GM23248 (cell line): ENCODE results near the gene RAB27A. TPM values are rescaled to one million over a fixed set of nuclear protein-coding genes. Genes with fewer than 3 reads are reported as not detected.

ENCODE experiments used
- DNase-seq: peaks from one replicate; pipeline ENCODE4 v3.0.0-alpha.2; 2015
- H2AFZ ChIP-seq: fragments of 200-600 bp; sonication (generic); 2 replicates; pipeline ENCODE4 v1.6.1; 2016; ENCODE audit warnings: antibody characterized with exemption
- H3F3A ChIP-seq: fragments of 200-600 bp; sonication (generic); 2 replicates; pipeline ENCODE4 v1.6.1; 2016; ENCODE audit warnings: mild to moderate bottlenecking, antibody characterized with exemption, mixed run types; ENCODE audit not compliant: insufficient read depth
- H3K27ac ChIP-seq: fragments of 200-600 bp; sonication (generic); 2 replicates; pipeline ENCODE4 v1.5.1; 2016; ENCODE audit warnings: mild to moderate bottlenecking
- H3K27me3 ChIP-seq: fragments of 200-600 bp; sonication (generic); replicated peaks from 2 replicates; pipeline ENCODE4 v1.6.1; 2016; ENCODE audit warnings: mild to moderate bottlenecking; ENCODE audit not compliant: insufficient read depth
- H3K36me3 ChIP-seq: fragments of 200-600 bp; sonication (generic); 2 replicates; pipeline ENCODE4 v1.6.1; 2016; ENCODE audit warnings: low read depth, mild to moderate bottlenecking
- H3K4me1 ChIP-seq: fragments of 200-600 bp; sonication (generic); 2 replicates; pipeline ENCODE4 v1.6.1; 2016; ENCODE audit warnings: mild to moderate bottlenecking; ENCODE audit not compliant: insufficient read depth
- H3K4me2 ChIP-seq: fragments of 200-600 bp; sonication (generic); one replicate; pipeline ENCODE4 v1.6.1; 2016; ENCODE audit warnings: mild to moderate bottlenecking; ENCODE audit not compliant: unreplicated experiment
- H3K4me3 ChIP-seq: fragments of 200-600 bp; sonication (generic); 2 replicates; pipeline ENCODE4 v1.5.1; 2016; ENCODE audit warnings: mild to moderate bottlenecking
- H3K79me2 ChIP-seq: fragments of 200-600 bp; sonication (generic); 2 replicates; pipeline ENCODE4 v1.6.1; 2016; ENCODE audit warnings: mild to moderate bottlenecking; ENCODE audit not compliant: insufficient read depth
- H3K9ac ChIP-seq: fragments of 200-600 bp; sonication (generic); 2 replicates; pipeline ENCODE4 v1.6.1; 2016; ENCODE audit warnings: mild to moderate bottlenecking
- H3K9me2 ChIP-seq: fragments of 200-600 bp; sonication (generic); 2 replicates; pipeline ENCODE4 v1.6.1; 2016; ENCODE audit warnings: mixed run types, mild to moderate bottlenecking, moderate library complexity; ENCODE audit not compliant: insufficient read depth
- H3K9me3 ChIP-seq: fragments of 200-600 bp; sonication (generic); one replicate; pipeline ENCODE4 v1.6.1; 2017; ENCODE audit warnings: low read depth
- H4K20me1 ChIP-seq: fragments of 200-600 bp; sonication (generic); 2 replicates; pipeline ENCODE4 v1.6.0; 2016; ENCODE audit not compliant: insufficient read depth
- EZH2 ChIP-seq: fragments of 200-600 bp; sonication (generic); IDR thresholded peaks from 2 replicates; pipeline ENCODE4 v1.6.1; 2018; ENCODE audit warnings: antibody characterized with exemption, mild to moderate bottlenecking; ENCODE audit not compliant: insufficient read depth, poor library complexity, severe bottlenecking
- EZH2phosphoT487 ChIP-seq: fragments of 200-600 bp; sonication (generic); IDR thresholded peaks from 2 replicates; pipeline ENCODE4 v1.6.1; 2018; ENCODE audit warnings: antibody characterized with exemption, moderate library complexity, mild to moderate bottlenecking, low read depth; ENCODE audit not compliant: insufficient read depth
- WGBS, 2 experiments: methylation state at CpG; one replicate each; pipeline ENCODE4 v1.1.6; 2015 to 2017; ENCODE audit warnings: low lambda C conversion rate in 2 of 2, low coverage in 1 of 2; ENCODE audit errors: missing lambda C conversion rate in 2 of 2; 5-methylcytosine and 5-hydroxymethylcytosine counted together
- in situ Hi-C: fragments of 300-500 bp; cut with MboI; formaldehyde crosslinking; loops from 2 replicates; pipeline ENCODE4 v1.15.0; 2020
- polyA plus RNA-seq: library from polyadenylated mRNA; unstranded; fragments of >200 nt; fragmentation: Nextera tagmentation; extraction: Ambion mirVana; gene quantifications from 2 replicates; pipeline ENCODE4 v1.2.1, GENCODE V29; 2016
- total RNA-seq: library from RNA; depleted of rRNA; stranded (reverse); fragments of >200 nt; shearing (Covaris generic); gene quantifications from 2 replicates; pipeline ENCODE4 v1.2.3, GENCODE V29; 2014

RAB27A gene
- total and polyA plus RNA-seq, 2 experiments from 2014 or later, result 9.0 to 9.5 TPM

- no peaks in the 10 kb centered on the region for H3K9me3 ChIP-seq
- no peak overlapping the region for H3K9ac ChIP-seq
- in situ Hi-C loops, result loop anchor here (25.0 kb wide), 1 partner anchor 412 kb away; no protein-coding TSS in a partner anchor
- no peak for DNase-seq
- no peaks in the 10 kb centered on the region for H3K79me2 ChIP-seq
- peaks cover 22% of the 10 kb centered on the region for H3F3A ChIP-seq
- no peaks in the 10 kb centered on the region for H3K27me3 ChIP-seq
- TF ChIP-seq EZH2 (no peak), EZH2phosphoT487 (no peak)
- no peaks in the 10 kb centered on the region for H4K20me1 ChIP-seq
- H3K9me2 ChIP-seq, result no peaks in the 10 kb centered on the region
- 0 out of 2 replicates have a peak, but pooled peaks cover 5% of the 10 kb centered on the region for H3K36me3 ChIP-seq
- H3K4me2 ChIP-seq, result no peak overlapping the region
- H3K4me3 ChIP-seq, result no peak overlapping the region
- no peak overlapping the region for H3K27ac ChIP-seq
- H3K4me1 ChIP-seq, result peaks cover 16% of the 10 kb centered on the region
- no peak overlapping the region for H2AFZ ChIP-seq
These were observed 64.7 kb downstream of the RAB27A start for GRCh38 chr15:55224892-55225291.

- TF ChIP-seq EZH2 (no peak), EZH2phosphoT487 (no peak)
- in situ Hi-C loops, result loop anchor here (25.0 kb wide), 1 partner anchor 415 kb away; no protein-coding TSS in a partner anchor
- no peak overlapping the region for H3K9ac ChIP-seq
- H3K4me2 ChIP-seq, result no peak overlapping the region
- H3K27ac ChIP-seq, result no peak overlapping the region
- no peaks in the 10 kb centered on the region for H4K20me1 ChIP-seq
- DNase-seq, result no peak
- peaks cover 21% of the 10 kb centered on the region for H3F3A ChIP-seq
- no peak overlapping the region for H3K4me3 ChIP-seq
- H3K9me3 ChIP-seq, result no peaks in the 10 kb centered on the region
- H3K79me2 ChIP-seq, result no peaks in the 10 kb centered on the region
- H3K36me3 ChIP-seq, result 0 out of 2 replicates have a peak, but pooled peaks cover 5% of the 10 kb centered on the region
- H3K4me1 ChIP-seq, result peaks cover 19% of the 10 kb centered on the region
- no peaks in the 10 kb centered on the region for H3K9me2 ChIP-seq
- no peaks in the 10 kb centered on the region for H3K27me3 ChIP-seq
- no peak overlapping the region for H2AFZ ChIP-seq
These were observed 67.0 kb downstream of the RAB27A start for GRCh38 chr15:55222588-55222987.

- H3K4me2 ChIP-seq, result peak overlapping the region; percentile 89
- TF ChIP-seq EZH2 (no peak), EZH2phosphoT487 (no peak)
- H3K27me3 ChIP-seq, result no peaks in the 10 kb centered on the region
- 0 out of 2 replicates have a peak, but pooled peaks cover 5% of the 10 kb centered on the region for H3K36me3 ChIP-seq
- no peaks in the 10 kb centered on the region for H3K9me3 ChIP-seq
- H3K4me3 ChIP-seq, result peak overlapping the region; percentile 48
- H3K27ac ChIP-seq, result peak overlapping the region; percentile 94
- H3K9ac ChIP-seq, result peak overlapping the region; percentile 82
- peak overlapping the region; percentile 86 for H2AFZ ChIP-seq
- in situ Hi-C loops, result loop anchor here (25.0 kb wide), 1 partner anchor 416 kb away; no protein-coding TSS in a partner anchor
- H3F3A ChIP-seq, result peaks cover 21% of the 10 kb centered on the region
- peaks cover 19% of the 10 kb centered on the region for H3K4me1 ChIP-seq
- H3K9me2 ChIP-seq, result no peaks in the 10 kb centered on the region
- no peaks in the 10 kb centered on the region for H3K79me2 ChIP-seq
- H4K20me1 ChIP-seq, result no peaks in the 10 kb centered on the region
- 20 to 24% methylated on average over 6 of the region's 6 CpGs for WGBS, 2 experiments
- peak; percentile 95 for DNase-seq
These were observed 68.3 kb downstream of the RAB27A start for GRCh38 chr15:55221090-55222011.

GRCh38 chr15:55220606-55221005 lies 69.0 kb downstream of the RAB27A start:
- H2AFZ ChIP-seq, result peak overlapping the region; percentile 86
- no peaks in the 10 kb centered on the region for H3K9me3 ChIP-seq
- peak overlapping the region; percentile 48 for H3K4me3 ChIP-seq
- no peak for DNase-seq
- H3K9me2 ChIP-seq, result no peaks in the 10 kb centered on the region
- no peaks in the 10 kb centered on the region for H4K20me1 ChIP-seq
- peaks cover 21% of the 10 kb centered on the region for H3F3A ChIP-seq
- in situ Hi-C loops, result loop anchor here (25.0 kb wide), 1 partner anchor 417 kb away; no protein-coding TSS in a partner anchor
- H3K4me2 ChIP-seq, result peak overlapping the region; percentile 89
- H3K4me1 ChIP-seq, result peaks cover 19% of the 10 kb centered on the region
- H3K79me2 ChIP-seq, result no peaks in the 10 kb centered on the region
- peak overlapping the region; percentile 94 for H3K27ac ChIP-seq
- H3K9ac ChIP-seq, result peak overlapping the region; percentile 82
- no peak for TF ChIP-seq EZH2
- no peak for TF ChIP-seq EZH2phosphoT487
- no peaks in the 10 kb centered on the region for H3K27me3 ChIP-seq
- H3K36me3 ChIP-seq, result 0 out of 2 replicates have a peak, but pooled peaks cover 4% of the 10 kb centered on the region
